Measurements from ENCODE around the gene TECTB.

GRCh38 chr10:112290054-112290373, 6.8 kb downstream of the TECTB start:
- TF ChIP-seq MAX (CRISPR knock-in tag; IDR thresholded peaks at IDR 0.05) (no peak), USF2 (CRISPR knock-in tag; IDR thresholded peaks at IDR 0.05) (no peak), FOXP4 (CRISPR knock-in tag; IDR thresholded peaks at IDR 0.05) (no peak), ATF3 (CRISPR knock-in tag; conservative IDR thresholded peaks at IDR 0.05) (no peak), ZNF281 (CRISPR knock-in tag; IDR thresholded peaks at IDR 0.05) (no peak), SP1 (CRISPR knock-in tag; conservative IDR thresholded peaks at IDR 0.05) (no peak), USF1 (CRISPR knock-in tag; IDR thresholded peaks at IDR 0.05) (no peak), NR1H2 (CRISPR knock-in tag; IDR thresholded peaks at IDR 0.05) (no peak), NR2C2 (CRISPR knock-in tag; IDR thresholded peaks at IDR 0.05) (no peak)
